OCI-LY3 (cell line): Measurements from ENCODE around the gene PXDC1.

Experiments used
- CTCF ChIP-seq: fragments of 200-600, 300-600 bp; sonication (generic); IDR thresholded peaks from 2 replicates; pipeline ENCODE4 v1.5.1; 2014; ENCODE audit warnings: antibody characterized with exemption, low read length, low read depth
- EZH2phosphoT487 ChIP-seq: fragments of 200-600 bp; shearing (Covaris generic); IDR thresholded peaks from 2 replicates; pipeline ENCODE4 v1.6.1; 2018; ENCODE audit warnings: antibody characterized with exemption, mixed run types, low read depth

- TF ChIP-seq CTCF: no peak
- TF ChIP-seq EZH2phosphoT487: no peak
Observed at GRCh38 chr6:3690506-3690905, 61.0 kb downstream of the PXDC1 start.
